ENCODE results near the gene F5.

The F5 gene

GRCh38 chr1:169586395-169587255 lies at the start of gene F5:
F5 (minus strand) TSS chr1:169586481; CDS start chr1:169586386, 95 bp downstream.
- peak; percentile 62 for TF ChIP-seq RAD21 (IDR thresholded peaks at IDR 0.05; ENCODE audit: low read depth)
- no peak for TF ChIP-seq TAF1 (IDR thresholded peaks at IDR 0.05; ENCODE audit: low read depth)
- TF ChIP-seq CEBPB (IDR thresholded peaks at IDR 0.05) = no peak

GRCh38 chr1:169634877-169635276 lies 48.6 kb upstream of the F5 start:
- TF ChIP-seq CREB1 (IDR thresholded peaks at IDR 0.05; ENCODE audit: low read depth) (no peak), USF1 (IDR thresholded peaks at IDR 0.05) (no peak), TAF1 (IDR thresholded peaks at IDR 0.05; ENCODE audit: low read depth) (no peak), CEBPB (IDR thresholded peaks at IDR 0.05) (no peak), TCF12 (IDR thresholded peaks at IDR 0.05; ENCODE audit: low read depth) (no peak), ZBTB7A (IDR thresholded peaks at IDR 0.05; ENCODE audit: low read depth) (no peak), YY1 (IDR thresholded peaks at IDR 0.05; ENCODE audit: low read depth) (no peak), EGR1 (IDR thresholded peaks at IDR 0.05) (no peak), TEAD4 (IDR thresholded peaks at IDR 0.05) (no peak), EP300 (IDR thresholded peaks at IDR 0.05; ENCODE audit: borderline replicate concordance) (no peak), REST (IDR thresholded peaks at IDR 0.05; ENCODE audit: low read depth) (no peak), FOXM1 (IDR thresholded peaks at IDR 0.05; ENCODE audit: borderline replicate concordance, low read depth) (no peak)

- TF ChIP-seq CEBPB (IDR thresholded peaks at IDR 0.05) (no peak), MAX (IDR thresholded peaks at IDR 0.05) (no peak), YY1 (IDR thresholded peaks at IDR 0.05; ENCODE audit: low read depth) (no peak), TEAD4 (IDR thresholded peaks at IDR 0.05) (no peak), CREB1 (IDR thresholded peaks at IDR 0.05; ENCODE audit: low read depth) (no peak), FOXM1 (IDR thresholded peaks at IDR 0.05; ENCODE audit: borderline replicate concordance, low read depth) (no peak), ZBTB7A (IDR thresholded peaks at IDR 0.05; ENCODE audit: low read depth) (no peak), TAF1 (IDR thresholded peaks at IDR 0.05; ENCODE audit: low read depth) (no peak), NFIC (IDR thresholded peaks at IDR 0.05) (no peak), EP300 (IDR thresholded peaks at IDR 0.05; ENCODE audit: borderline replicate concordance) (no peak), EGR1 (IDR thresholded peaks at IDR 0.05) (no peak), TCF12 (IDR thresholded peaks at IDR 0.05; ENCODE audit: low read depth) (no peak), RAD21 (IDR thresholded peaks at IDR 0.05; ENCODE audit: low read depth) (no peak), USF1 (IDR thresholded peaks at IDR 0.05) (no peak), REST (IDR thresholded peaks at IDR 0.05; ENCODE audit: low read depth) (no peak)
Observed at GRCh38 chr1:169634145-169634544, 47.9 kb upstream of the F5 start.

- no peak for TF ChIP-seq REST (IDR thresholded peaks at IDR 0.05; ENCODE audit: low read depth)
- TF ChIP-seq NFIC (IDR thresholded peaks at IDR 0.05) = no peak
- no peak for TF ChIP-seq EP300 (IDR thresholded peaks at IDR 0.05; ENCODE audit: borderline replicate concordance)
- no peak for TF ChIP-seq ZBTB7A (IDR thresholded peaks at IDR 0.05; ENCODE audit: low read depth)
- no peak for TF ChIP-seq EGR1 (IDR thresholded peaks at IDR 0.05)
- TF ChIP-seq TCF12 (IDR thresholded peaks at IDR 0.05; ENCODE audit: low read depth) = no peak
- TF ChIP-seq RAD21 (IDR thresholded peaks at IDR 0.05; ENCODE audit: low read depth) = no peak
- TF ChIP-seq TEAD4 (IDR thresholded peaks at IDR 0.05) = no peak
- TF ChIP-seq CEBPB (IDR thresholded peaks at IDR 0.05) = no peak
- TF ChIP-seq TAF1 (IDR thresholded peaks at IDR 0.05; ENCODE audit: low read depth) = no peak
- no peak for TF ChIP-seq MAX (IDR thresholded peaks at IDR 0.05)
- no peak for TF ChIP-seq FOXM1 (IDR thresholded peaks at IDR 0.05; ENCODE audit: borderline replicate concordance, low read depth)
Observed at GRCh38 chr1:169631249-169631648, 45.0 kb upstream of the F5 start.

All from Ishikawa (cell line).